ENCODE results near the gene RHBDL1. TPM values are rescaled to one million over a fixed set of nuclear protein-coding genes. Genes with fewer than 3 reads are reported as not detected.

The RHBDL1 gene
- total RNA-seq, 2 experiments from 2014 or later: 0.79 to 0.89 TPM

- H3K4me3 Mint-ChIP-seq: no peak overlapping the region
- ChIA-PET POLR2A (interaction anchor here (0.5 to 1.7 kb wide), 5 partner anchors 8 to 1785 kb away, joined by 3 to 9 read pairs (median 5); partner anchors contain the start of genes METTL26 and STUB1), CTCF (no interaction called here)
- H3K36me3 Mint-ChIP-seq (ENCODE audit: low read depth): peaks cover 10% of the 10 kb centered on the region
- peaks cover 12% of the 10 kb centered on the region for H3K4me1 Mint-ChIP-seq (ENCODE audit: low read depth)
- no peak for ATAC-seq
- H3K27me3 Mint-ChIP-seq: peaks cover 4% of the 10 kb centered on the region
- no peaks in the 10 kb centered on the region for H3K9me3 Mint-ChIP-seq
- TF ChIP-seq, protein P1, sequence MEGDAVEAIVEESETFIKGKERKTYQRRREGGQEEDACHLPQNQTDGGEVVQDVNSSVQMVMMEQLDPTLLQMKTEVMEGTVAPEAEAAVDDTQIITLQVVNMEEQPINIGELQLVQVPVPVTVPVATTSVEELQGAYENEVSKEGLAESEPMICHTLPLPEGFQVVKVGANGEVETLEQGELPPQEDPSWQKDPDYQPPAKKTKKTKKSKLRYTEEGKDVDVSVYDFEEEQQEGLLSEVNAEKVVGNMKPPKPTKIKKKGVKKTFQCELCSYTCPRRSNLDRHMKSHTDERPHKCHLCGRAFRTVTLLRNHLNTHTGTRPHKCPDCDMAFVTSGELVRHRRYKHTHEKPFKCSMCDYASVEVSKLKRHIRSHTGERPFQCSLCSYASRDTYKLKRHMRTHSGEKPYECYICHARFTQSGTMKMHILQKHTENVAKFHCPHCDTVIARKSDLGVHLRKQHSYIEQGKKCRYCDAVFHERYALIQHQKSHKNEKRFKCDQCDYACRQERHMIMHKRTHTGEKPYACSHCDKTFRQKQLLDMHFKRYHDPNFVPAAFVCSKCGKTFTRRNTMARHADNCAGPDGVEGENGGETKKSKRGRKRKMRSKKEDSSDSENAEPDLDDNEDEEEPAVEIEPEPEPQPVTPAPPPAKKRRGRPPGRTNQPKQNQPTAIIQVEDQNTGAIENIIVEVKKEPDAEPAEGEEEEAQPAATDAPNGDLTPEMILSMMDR (IDR thresholded peaks at IDR 0.05): no peak
- intact Hi-C loops (cut with micrococcal nuclease): no loop called here
- no peak overlapping the region for H3K27ac Mint-ChIP-seq
- no peak for DNase-seq
These were observed 4.8 kb upstream of the RHBDL1 start for GRCh38 chr16:670485-671352.

DNA sequence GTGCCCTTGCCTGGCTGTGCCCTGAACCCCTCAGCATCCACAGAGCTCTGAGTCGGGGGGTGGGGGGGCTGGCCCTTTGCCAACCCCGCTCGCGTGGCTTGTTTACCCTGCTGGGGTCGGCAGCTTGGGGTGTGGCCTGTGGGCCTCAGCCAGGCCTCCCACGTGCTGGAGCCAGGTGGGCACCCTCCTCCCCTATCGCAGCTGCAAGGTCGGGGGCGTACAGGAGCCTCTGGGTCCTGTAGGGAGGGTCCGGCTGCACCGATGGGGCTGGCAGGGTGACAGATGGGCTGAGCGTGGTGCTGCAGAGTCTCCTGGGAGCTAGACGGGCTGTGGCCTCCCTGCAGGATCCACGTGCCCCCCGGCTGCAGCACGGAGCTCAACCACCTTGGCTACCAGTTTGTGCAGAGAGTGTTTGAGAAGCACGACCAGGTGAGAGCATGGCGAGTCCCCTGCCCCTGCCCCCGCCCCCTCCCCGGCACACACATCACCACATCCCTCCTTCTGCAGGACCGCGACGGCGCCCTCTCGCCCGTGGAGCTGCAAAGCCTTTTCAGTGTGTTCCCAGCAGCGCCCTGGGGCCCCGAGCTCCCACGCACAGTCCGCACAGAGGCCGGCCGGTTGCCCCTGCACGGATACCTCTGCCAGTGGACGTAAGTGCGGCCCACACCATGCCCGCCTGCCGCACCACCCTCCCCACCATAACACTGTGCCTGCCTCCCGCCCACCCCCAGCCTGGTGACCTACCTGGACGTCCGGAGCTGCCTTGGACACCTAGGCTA is 3.9 kb upstream of the RHBDL1 start:
- Mint-ChIP-seq H3K27ac (no peak overlapping the region), H3K4me3 (no peak overlapping the region), H3K27me3 (peaks cover 4% of the 10 kb centered on the region), H3K9me3 (no peaks in the 10 kb centered on the region), H3K36me3 (ENCODE audit: low read depth) (peaks cover 10% of the 10 kb centered on the region), H3K4me1 (ENCODE audit: low read depth) (peaks cover 12% of the 10 kb centered on the region)
- ChIA-PET POLR2A (interaction anchor here (1.2 to 1.7 kb wide), 3 partner anchors 9 to 35 kb away, joined by 4 to 6 read pairs (median 5); partner anchors contain the start of genes METTL26 and STUB1), CTCF (no interaction called here)
- TF ChIP-seq, protein P1 (IDR thresholded peaks at IDR 0.05): no peak
- ATAC-seq (no peak), DNase-seq (no peak)
- intact Hi-C loops (cut with micrococcal nuclease): no loop called here

- peaks cover 7% of the 10 kb centered on the region for H3K27me3 Mint-ChIP-seq
- ChIA-PET POLR2A (interaction anchor here (1.2 kb wide), 1 partner anchor 21 kb away, joined by 4 read pairs; no protein-coding TSS in a partner anchor), CTCF (no interaction called here)
- H3K36me3 Mint-ChIP-seq (ENCODE audit: low read depth): peaks cover 10% of the 10 kb centered on the region
- TF ChIP-seq, protein P1 (IDR thresholded peaks at IDR 0.05): no peak
- intact Hi-C loops (cut with micrococcal nuclease): no loop called here
- no peak for ATAC-seq
- no peak overlapping the region for H3K27ac Mint-ChIP-seq
- no peaks in the 10 kb centered on the region for H3K9me3 Mint-ChIP-seq
- peaks cover 11% of the 10 kb centered on the region for H3K4me1 Mint-ChIP-seq (ENCODE audit: low read depth)
- H3K4me3 Mint-ChIP-seq: no peak overlapping the region
- no peak for DNase-seq
These were observed 3.1 kb upstream of the RHBDL1 start for GRCh38 chr16:672371-672770.

DNA sequence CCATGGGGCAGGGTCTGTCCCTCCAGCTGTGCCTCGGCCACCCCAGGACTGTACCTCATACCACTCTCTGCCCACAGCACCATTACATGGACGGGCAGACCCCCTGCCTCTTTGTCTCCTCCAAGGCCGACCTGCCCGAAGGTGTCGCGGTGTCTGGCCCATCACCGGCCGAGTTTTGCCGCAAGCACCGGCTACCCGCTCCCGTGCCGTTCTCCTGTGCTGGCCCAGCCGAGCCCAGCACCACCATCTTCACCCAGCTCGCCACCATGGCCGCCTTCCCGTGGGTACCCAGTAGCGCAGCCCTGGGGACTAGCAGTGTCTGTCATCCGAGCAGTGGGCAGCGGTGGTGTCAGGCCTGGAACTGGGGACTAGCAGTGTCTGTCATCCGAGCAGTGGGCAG is 2.6 kb upstream of the RHBDL1 start:
- intact Hi-C loops (cut with micrococcal nuclease): no loop called here
- Mint-ChIP-seq H3K4me1 (ENCODE audit: low read depth) (peaks cover 7% of the 10 kb centered on the region), H3K27ac (no peak overlapping the region), H3K9me3 (no peaks in the 10 kb centered on the region), H3K36me3 (ENCODE audit: low read depth) (peaks cover 10% of the 10 kb centered on the region), H3K27me3 (peaks cover 7% of the 10 kb centered on the region), H3K4me3 (no peak overlapping the region)
- ChIA-PET CTCF (no interaction called here), POLR2A (interaction anchor here (0.8 kb wide), 1 partner anchor 8 kb away, joined by 5 read pairs; no protein-coding TSS in a partner anchor)
- ATAC-seq: no peak
- no peak for DNase-seq
- TF ChIP-seq, protein P1 (IDR thresholded peaks at IDR 0.05): no peak

Data from activated CD8-positive, alpha-beta T cell treated with anti-CD3 and anti-CD28 coated beads for 36 hours (primary cell).